GM23248 (cell line): ENCODE data around the gene CERK.

Experiments used
- EZH2 ChIP-seq: fragments of 200-600 bp; sonication (generic); IDR thresholded peaks from 2 replicates; pipeline ENCODE4 v1.6.1; 2018; ENCODE audit warnings: antibody characterized with exemption, mild to moderate bottlenecking; ENCODE audit not compliant: insufficient read depth, poor library complexity, severe bottlenecking
- EZH2phosphoT487 ChIP-seq: fragments of 200-600 bp; sonication (generic); IDR thresholded peaks from 2 replicates; pipeline ENCODE4 v1.6.1; 2018; ENCODE audit warnings: antibody characterized with exemption, moderate library complexity, mild to moderate bottlenecking, low read depth; ENCODE audit not compliant: insufficient read depth

GRCh38 chr22:46740910-46741780 is 3.1 kb upstream of the CERK start:
- TF ChIP-seq EZH2: no peak
- no peak for TF ChIP-seq EZH2phosphoT487
